Measurements from ENCODE around the gene ATXN7L3. TPM values are rescaled to one million over a fixed set of nuclear protein-coding genes. Genes with fewer than 3 reads are reported as not detected.

The ATXN7L3 gene
- total and polyA plus RNA-seq, 9 of the 15 experiments (the other 6 are each of a cell fraction or from before 2014, with no cell fraction given): 0.62 to 66.1 (median 33.2) TPM

GRCh38 chr17:44209786-44210341, 10.2 kb upstream of the ATXN7L3 start:
- Histone ChIP-seq H3K9ac (ENCODE audit: insufficient read depth in 1 of 2, low read depth in 2 of 2, low read length in 2 of 2) (peak overlapping the region; percentile 56 to 82; a peak in 3 of 4 replicates), H3K9me3 (replicated peaks; ENCODE audit: control insufficient read depth, insufficient read depth, low read depth, low read length) (no peaks in the 10 kb centered on the region), H3K27me3 (ENCODE audit: control insufficient read depth in 2 of 2, insufficient read depth in 2 of 2, low read length in 2 of 2) (no peaks in the 10 kb centered on the region), H3K79me2 (ENCODE audit: control insufficient read depth, insufficient read depth, low read length) (peaks cover 6% of the 10 kb centered on the region; the same call in 1 of the 3 replicates), H3K4me1 (replicated peaks in 1 of 2; ENCODE audit: control insufficient read depth in 2 of 2, insufficient read depth in 2 of 2, low read length in 2 of 2) (peaks cover 15 to 51% of the 10 kb centered on the region in 2 experiments; a peak in 4 of 5 replicates), H4K20me1 (replicated peaks; ENCODE audit: control insufficient read depth, insufficient read depth, low read length) (peaks cover 12% of the 10 kb centered on the region), H3K4me3 (no peak overlapping the region), H3K36me3 (ENCODE audit: control insufficient read depth, insufficient read depth, low read length) (peaks cover 76% of the 10 kb centered on the region), H3K4me2 (ENCODE audit: insufficient read depth, low read length) (peak overlapping the region; percentile 28), H3K9me1 (ENCODE audit: control insufficient read depth, insufficient read depth, low read length) (peaks cover 4% of the 10 kb centered on the region), H2AFZ (ENCODE audit: low read depth, low read length) (no peak overlapping the region), H3K27ac (ENCODE audit: extremely low read depth, low read depth, low read length) (0 out of 3 replicates have a peak overlapping the region, but pooled peaks have one; percentile 50)
- in situ Hi-C loops (cut with MboI): loop anchor here (5.0 kb wide), 1 partner anchor 117 kb away; no protein-coding TSS in a partner anchor
- intact Hi-C loops (cut with micrococcal nuclease): loop anchor here (1.0 to 2.0 kb wide), 4 partner anchors 56 to 313 kb away; partner anchors contain the start of gene GRN
- ATAC-seq (no peak), DNase-seq (ENCODE audit: extremely low read depth in 1 of 4, low spot score in 3 of 4) (no peak), FAIRE-seq (peak; percentile 67)
- WGBS (ENCODE audit: insufficient coverage, low coverage, missing lambda C conversion rate): 67% methylated on average over 11 of the region's 11 CpGs
- ChIA-PET CTCF (ENCODE audit: low intra/inter-chr PET ratio) (interaction anchor here (0.7 to 3.9 kb wide), 12 partner anchors 9 to 655 kb away, joined by 3 to 42 read pairs (median 6); partner anchors contain the start of genes GRN and UBTF), POLR2A (interaction anchor here (0.6 to 3.6 kb wide), 11 partner anchors 10 to 326 kb away, joined by 3 to 16 read pairs (median 3); partner anchors contain the start of genes ATXN7L3, GRN, SLC25A39 and UBTF)
- TSS peak; percentile 12 for BruUV-seq (replicated peaks)
- 0 out of 2 replicates have a peak, but pooled peaks have one; percentile 27 for TF ChIP-seq TOE1 (IDR thresholded peaks at IDR 0.05; ENCODE audit: borderline replicate concordance)
- no peak for TF ChIP-seq TOE1 (CRISPR knock-in tag; IDR thresholded peaks at IDR 0.05; ENCODE audit: borderline replicate concordance, low read depth)
- no peak for TF ChIP-seq ZNF445 (CRISPR knock-in tag; IDR thresholded peaks at IDR 0.05; ENCODE audit: low read depth)
- 0 out of 2 replicates have a peak, but pooled peaks have one; percentile 28 for TF ChIP-seq SUPT5H (IDR thresholded peaks at IDR 0.05)
- TF ChIP-seq PHB2 (IDR thresholded peaks at IDR 0.05; ENCODE audit: low read depth): 0 out of 2 replicates have a peak, but pooled peaks have one; percentile 37
- TF ChIP-seq ZNF830 (CRISPR knock-in tag; IDR thresholded peaks at IDR 0.05): 0 out of 2 replicates have a peak, but pooled peaks have one; percentile 8
- TF ChIP-seq ESRRA (IDR thresholded peaks at IDR 0.05; ENCODE audit: borderline replicate concordance, low read depth): no peak
- TF ChIP-seq TGIF2 (CRISPR knock-in tag; IDR thresholded peaks at IDR 0.05): no peak
- 0 out of 2 replicates have a peak, but pooled peaks have one; percentile 42 for TF ChIP-seq CC2D1A (IDR thresholded peaks at IDR 0.05)
- peak; percentile 2; the same call in 1 of the 2 replicates for TF ChIP-seq ZNF316 (IDR thresholded peaks at IDR 0.05)
- TF ChIP-seq MAFK (IDR thresholded peaks at IDR 0.05; ENCODE audit: low read length): no peak
- TF ChIP-seq ZNF668 (CRISPR knock-in tag; IDR thresholded peaks at IDR 0.05): 0 out of 2 replicates have a peak, but pooled peaks have one; percentile 6
- peak; percentile 48; the same call in 1 of the 2 replicates for TF ChIP-seq THRAP3 (IDR thresholded peaks at IDR 0.05; ENCODE audit: borderline replicate concordance)
- 0 out of 2 replicates have a peak, but pooled peaks have one; percentile 32 for TF ChIP-seq POLR2A (conservative IDR thresholded peaks at IDR 0.05)

Data from K562 (cell line).